PC-9 (cell line): Measurements from ENCODE around the gene RTL9. TPM values are rescaled to one million over a fixed set of nuclear protein-coding genes. Genes with fewer than 3 reads are reported as not detected.

Source experiments
- BruUV-seq: library from RNA; stranded (reverse); fragments of 400-500 nt; replicated peaks from 2 replicates; lab custom pipeline; 2021; lab: Mats Ljungman, UMichigan
- CTCF ChIA-PET: fragments of 300-600 bp; sonication (Branson Sonifier 250); formaldehyde crosslinking; loops from one replicate; lab custom pipeline; 2022; ENCODE audit warnings: antibody characterized with exemption; lab: Charles Lee
- POLR2A ChIA-PET: fragments of 300-600 bp; sonication (Branson Sonifier 250); formaldehyde crosslinking; loops from one replicate; lab custom pipeline; 2022; ENCODE audit warnings: antibody characterized with exemption; ENCODE audit not compliant: unreplicated experiment; lab: Charles Lee
- DNase-seq, 2 experiments: peaks; one replicate each; pipeline versions ENCODE4 v3.0.0 to v3.0.0-alpha.2; 2015 to 2022; ENCODE audit warnings: mixed read lengths in 1 of 2
- H2AFZ ChIP-seq: fragments of 200-600 bp; sonication (generic); 2 replicates; pipeline ENCODE4 v1.8.1; 2017; ENCODE audit warnings: antibody characterized with exemption
- H3F3A ChIP-seq: fragments of 200-600 bp; sonication (generic); 2 replicates; pipeline ENCODE4 v1.8.1; 2017; ENCODE audit warnings: antibody characterized with exemption, mild to moderate bottlenecking, low read depth; ENCODE audit not compliant: insufficient read depth
- H3K27ac ChIP-seq: fragments of 200-600 bp; sonication (generic); 2 replicates; pipeline ENCODE4 v1.6.1; 2016; ENCODE audit warnings: mixed run types
- H3K27me3 ChIP-seq: fragments of 200-600 bp; sonication (generic); 2 replicates; pipeline ENCODE4 v1.6.1; 2016; ENCODE audit warnings: low read depth, mixed run types; ENCODE audit not compliant: insufficient read depth
- H3K36me3 ChIP-seq: fragments of 200-600 bp; sonication (generic); 2 replicates; pipeline ENCODE4 v1.6.1; 2016; ENCODE audit warnings: low read depth, mixed run types
- H3K4me1 ChIP-seq: fragments of 200-600 bp; sonication (generic); replicated peaks from 2 replicates; pipeline ENCODE4 v1.6.1; 2016; ENCODE audit warnings: mixed run types; ENCODE audit not compliant: insufficient read depth
- H3K4me2 ChIP-seq: fragments of 200-600 bp; sonication (generic); 2 replicates; pipeline ENCODE4 v1.6.1; 2017; ENCODE audit warnings: mixed run types
- H3K4me3 ChIP-seq: fragments of 200-600 bp; sonication (generic); 2 replicates; pipeline ENCODE4 v1.6.1; 2016; ENCODE audit warnings: mixed run types
- H3K79me2 ChIP-seq: fragments of 200-600 bp; sonication (generic); 2 replicates; pipeline ENCODE4 v1.6.1; 2017; ENCODE audit warnings: low read depth, mixed run types
- H3K9me2 ChIP-seq: fragments of 200-600 bp; sonication (generic); 2 replicates; pipeline ENCODE4 v1.8.1; 2017; ENCODE audit warnings: mild to moderate bottlenecking; ENCODE audit not compliant: insufficient read depth
- H3K9me3 ChIP-seq: fragments of 200-600 bp; sonication (generic); 2 replicates; pipeline ENCODE4 v1.8.1; 2016; ENCODE audit warnings: low read depth; ENCODE audit not compliant: insufficient read depth
- H4K20me1 ChIP-seq: fragments of 200-600 bp; sonication (generic); 2 replicates; pipeline ENCODE4 v1.8.1; 2017; ENCODE audit not compliant: insufficient read depth
- EZH2 ChIP-seq: fragments of 200-600 bp; sonication (generic); IDR thresholded peaks from 2 replicates; pipeline ENCODE4 v1.8.0; 2017; ENCODE audit warnings: antibody characterized with exemption, low read depth
- intact Hi-C: fragments of 100-400 bp; cut with micrococcal nuclease; formaldehyde crosslinking; loops from one replicate; pipeline ENCODE4 v1.10.0; 2022; ENCODE audit not compliant: unreplicated experiment
- total RNA-seq: library from RNA; stranded (reverse); gene quantifications from 2 replicates; pipeline ENCODE4 v1.2.3, GENCODE V29; 2021
- TF ChIP-seq, protein P1 (sequence below): fragments of 200-600 bp; sonication (generic); conservative IDR thresholded peaks from 2 replicates; pipeline ENCODE4 v1.6.1; 2017; ENCODE audit warnings: mixed run types, antibody characterized with exemption, mild to moderate bottlenecking, moderate library complexity

Gene RTL9
- total RNA-seq, 1 experiment from 2014 or later, result 0.79 TPM

DNA sequence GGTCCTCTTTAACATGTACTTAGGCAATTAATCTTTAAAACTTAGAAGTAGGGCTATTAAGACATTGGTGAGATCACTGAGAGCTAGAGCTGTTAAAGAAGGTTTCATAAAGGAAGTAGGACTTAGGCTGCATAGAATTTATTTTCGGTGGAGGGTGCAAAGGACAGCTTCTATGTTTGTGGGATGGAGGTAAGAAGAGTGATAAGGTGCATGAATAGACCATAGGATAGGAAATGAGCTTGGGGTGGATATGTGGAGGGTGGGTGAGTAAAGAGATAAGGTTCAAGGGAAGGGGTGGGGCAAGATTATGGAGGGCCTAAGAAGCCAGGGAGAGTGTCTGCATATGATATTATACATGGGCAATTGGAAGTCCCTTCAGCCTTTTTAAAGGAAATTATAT lies 15.9 kb downstream of the RTL9 start:
- intact Hi-C loops, result no loop called here
- H3K27me3 ChIP-seq, result no peaks in the 10 kb centered on the region
- H3K9me3 ChIP-seq, result no peaks in the 10 kb centered on the region
- no peaks in the 10 kb centered on the region for H3F3A ChIP-seq
- H2AFZ ChIP-seq, result no peak overlapping the region
- no peaks in the 10 kb centered on the region for H4K20me1 ChIP-seq
- no peak overlapping the region for H3K4me2 ChIP-seq
- no peaks in the 10 kb centered on the region for H3K4me1 ChIP-seq
- no peak overlapping the region for H3K27ac ChIP-seq
- ChIA-PET CTCF (no interaction called here), POLR2A (no interaction called here)
- no peaks in the 10 kb centered on the region for H3K79me2 ChIP-seq
- BruUV-seq, result no TSS peak
- no peak for DNase-seq
- H3K36me3 ChIP-seq, result no peaks in the 10 kb centered on the region
- H3K9me2 ChIP-seq, result no peaks in the 10 kb centered on the region
- H3K4me3 ChIP-seq, result no peak overlapping the region
- TF ChIP-seq, protein P1, sequence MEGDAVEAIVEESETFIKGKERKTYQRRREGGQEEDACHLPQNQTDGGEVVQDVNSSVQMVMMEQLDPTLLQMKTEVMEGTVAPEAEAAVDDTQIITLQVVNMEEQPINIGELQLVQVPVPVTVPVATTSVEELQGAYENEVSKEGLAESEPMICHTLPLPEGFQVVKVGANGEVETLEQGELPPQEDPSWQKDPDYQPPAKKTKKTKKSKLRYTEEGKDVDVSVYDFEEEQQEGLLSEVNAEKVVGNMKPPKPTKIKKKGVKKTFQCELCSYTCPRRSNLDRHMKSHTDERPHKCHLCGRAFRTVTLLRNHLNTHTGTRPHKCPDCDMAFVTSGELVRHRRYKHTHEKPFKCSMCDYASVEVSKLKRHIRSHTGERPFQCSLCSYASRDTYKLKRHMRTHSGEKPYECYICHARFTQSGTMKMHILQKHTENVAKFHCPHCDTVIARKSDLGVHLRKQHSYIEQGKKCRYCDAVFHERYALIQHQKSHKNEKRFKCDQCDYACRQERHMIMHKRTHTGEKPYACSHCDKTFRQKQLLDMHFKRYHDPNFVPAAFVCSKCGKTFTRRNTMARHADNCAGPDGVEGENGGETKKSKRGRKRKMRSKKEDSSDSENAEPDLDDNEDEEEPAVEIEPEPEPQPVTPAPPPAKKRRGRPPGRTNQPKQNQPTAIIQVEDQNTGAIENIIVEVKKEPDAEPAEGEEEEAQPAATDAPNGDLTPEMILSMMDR, result no peak
- TF ChIP-seq EZH2, result no peak

DNA sequence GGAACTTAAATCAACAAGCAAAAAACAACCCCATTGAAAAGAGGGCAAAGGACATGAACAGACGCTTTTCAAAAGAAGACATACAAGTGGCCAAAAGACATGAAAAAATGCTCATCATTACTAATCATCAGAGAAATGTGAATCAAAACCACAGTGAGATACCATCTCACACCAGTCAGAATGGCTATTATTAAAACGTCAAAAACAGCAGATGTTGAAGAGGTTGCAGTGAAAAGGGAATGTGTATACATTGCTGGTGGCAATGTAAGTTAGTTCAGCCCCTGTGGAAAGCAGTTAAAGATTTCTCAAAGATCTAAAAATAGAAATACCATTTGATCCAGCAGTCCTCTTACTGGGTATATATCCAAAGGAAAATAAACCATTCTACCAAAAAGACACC lies 22.6 kb downstream of the RTL9 start:
- Histone ChIP-seq H3K9me2 (no peaks in the 10 kb centered on the region), H3K27ac (no peak overlapping the region), H3K9me3 (no peaks in the 10 kb centered on the region), H4K20me1 (no peaks in the 10 kb centered on the region), H2AFZ (no peak overlapping the region), H3K4me1 (no peaks in the 10 kb centered on the region), H3K36me3 (no peaks in the 10 kb centered on the region), H3K4me3 (no peak overlapping the region), H3K79me2 (no peaks in the 10 kb centered on the region), H3K4me2 (no peak overlapping the region), H3K27me3 (no peaks in the 10 kb centered on the region), H3F3A (peaks cover 4% of the 10 kb centered on the region; the same call in 1 of the 2 replicates)
- intact Hi-C loops, result no loop called here
- POLR2A ChIA-PET, result no interaction called here
- no peak for DNase-seq
- BruUV-seq, result no TSS peak
- no peak for TF ChIP-seq EZH2
- TF ChIP-seq, protein P1, result no peak
- CTCF ChIA-PET, result no interaction called here

DNA sequence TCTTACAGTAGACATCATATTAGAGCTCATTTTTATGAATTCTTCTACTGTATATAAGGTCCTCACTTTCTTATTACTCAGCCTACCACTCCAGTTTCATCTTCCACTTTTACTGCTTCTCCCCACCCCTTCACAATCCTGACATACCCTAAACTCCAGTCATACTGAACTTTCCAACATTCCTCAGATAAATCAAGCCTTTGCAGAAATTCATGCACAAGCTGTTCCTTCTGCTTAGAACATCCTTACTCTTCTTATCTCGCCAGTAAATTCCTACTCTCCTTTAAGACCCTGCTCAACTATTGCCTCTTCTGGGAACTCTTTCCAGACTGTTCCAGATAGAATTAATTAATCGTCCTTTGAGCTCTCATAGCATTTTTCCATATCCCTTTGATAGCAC lies 24.8 kb downstream of the RTL9 start:
- ChIA-PET POLR2A (interaction anchor here (0.6 to 0.7 kb wide), 2 partner anchors 13 to 17 kb away, joined by 3 read pairs; no protein-coding TSS in a partner anchor), CTCF (no interaction called here)
- no TSS peak for BruUV-seq
- no peaks in the 10 kb centered on the region for H3K4me1 ChIP-seq
- no peaks in the 10 kb centered on the region for H3K27me3 ChIP-seq
- no peak overlapping the region for H2AFZ ChIP-seq
- intact Hi-C loops, result no loop called here
- no peak overlapping the region for H3K4me2 ChIP-seq
- no peaks in the 10 kb centered on the region for H3K79me2 ChIP-seq
- H3K9me2 ChIP-seq, result no peaks in the 10 kb centered on the region
- DNase-seq, result no peak
- H3K27ac ChIP-seq, result no peak overlapping the region
- no peak overlapping the region for H3K4me3 ChIP-seq
- peaks cover 4% of the 10 kb centered on the region; the same call in 1 of the 2 replicates for H3F3A ChIP-seq
- no peaks in the 10 kb centered on the region for H3K9me3 ChIP-seq
- no peak for TF ChIP-seq EZH2
- TF ChIP-seq, protein P1, result no peak
- no peaks in the 10 kb centered on the region for H3K36me3 ChIP-seq
- no peaks in the 10 kb centered on the region for H4K20me1 ChIP-seq
